CD14-positive monocyte (primary cell): ENCODE results near the gene WIZ. TPM values are rescaled to one million over a fixed set of nuclear protein-coding genes. Genes with fewer than 3 reads are reported as not detected.

Experiments used
- DNase-seq, 3 donors: peaks; one replicate each; pipeline ENCODE4 v3.0.0-alpha.2; 2011 to 2022
- H2AFZ ChIP-seq: 2 replicates; pipeline ENCODE4 v1.6.0; 2012; ENCODE audit warnings: mild to moderate bottlenecking, low read depth, low read length, inconsistent platforms; ENCODE audit not compliant: insufficient read depth, poor library complexity, severe bottlenecking
- H3K27ac ChIP-seq, 2 donors: 1 replicate in 1 of 2; 2 replicates in 1 of 2; pipeline ENCODE4 v1.5.1; 2012 to 2013; ENCODE audit warnings: low read length in 2 of 2, control low read depth in 1 of 2, inconsistent platforms in 1 of 2, low read depth in 1 of 2, mild to moderate bottlenecking in 1 of 2
- H3K27me3 ChIP-seq, 2 donors: one replicate each; pipeline versions ENCODE4 v1.6.0 to v1.6.1; 2011 to 2013; ENCODE audit warnings: low read length in 2 of 2; ENCODE audit not compliant: control insufficient read depth in 2 of 2, insufficient read depth in 2 of 2
- H3K36me3 ChIP-seq, 2 donors: replicated peaks in 1 of 2; 1 replicate in 1 of 2; 2 replicates in 1 of 2; pipeline versions ENCODE4 v1.5.1 to v1.6.1; 2012 to 2013; ENCODE audit warnings: low read length in 2 of 2, control low read depth in 1 of 2, inconsistent platforms in 1 of 2, mild to moderate bottlenecking in 1 of 2; ENCODE audit not compliant: insufficient read depth in 2 of 2, control insufficient read depth in 1 of 2
- H3K4me1 ChIP-seq, 2 donors: 1 replicate in 1 of 2; 2 replicates in 1 of 2; pipeline versions ENCODE4 v1.5.1 to v1.6.1; 2012 to 2013; ENCODE audit warnings: low read length in 2 of 2, control low read depth in 1 of 2, inconsistent platforms in 1 of 2, mild to moderate bottlenecking in 1 of 2, moderate library complexity in 1 of 2; ENCODE audit not compliant: insufficient read depth in 2 of 2, control insufficient read depth in 1 of 2
- H3K4me2 ChIP-seq: replicated peaks from 2 replicates; pipeline ENCODE3; 2012; ENCODE audit warnings: low read length, moderate library complexity, mild to moderate bottlenecking; ENCODE audit not compliant: poor library complexity, severe bottlenecking; ENCODE audit errors: extremely low read depth
- H3K4me3 ChIP-seq, 3 experiments: fragments of 200-600 bp in 1 of 3; sonication (generic) in 1 of 3; replicated peaks in 1 of 3; 1 replicate in 2 of 3; 2 replicates in 1 of 3; pipeline ENCODE4 v1.5.1; 2011 to 2013; ENCODE audit warnings: low read length in 3 of 3, mild to moderate bottlenecking in 3 of 3, control low read depth in 2 of 3, low read depth in 2 of 3, inconsistent platforms in 1 of 3, moderate library complexity in 1 of 3
- H3K79me2 ChIP-seq: 2 replicates; pipeline ENCODE4 v1.6.0; 2012; ENCODE audit warnings: mild to moderate bottlenecking, control low read depth, inconsistent platforms, low read length, moderate library complexity; ENCODE audit not compliant: insufficient read depth
- H3K9ac ChIP-seq: 2 replicates; pipeline ENCODE4 v1.6.0; 2017; ENCODE audit warnings: low read length, mild to moderate bottlenecking; ENCODE audit not compliant: insufficient read depth, poor library complexity, severe bottlenecking
- H3K9me3 ChIP-seq, 2 donors: replicated peaks in 1 of 2; 1 replicate in 1 of 2; 2 replicates in 1 of 2; pipeline versions ENCODE4 v1.5.1 to v1.6.1; 2012 to 2013; ENCODE audit warnings: low read length in 2 of 2, control low read depth in 1 of 2; ENCODE audit not compliant: control insufficient read depth in 1 of 2, insufficient read depth in 1 of 2
- H4K20me1 ChIP-seq: 2 replicates; pipeline ENCODE4 v1.6.0; 2012; ENCODE audit warnings: mild to moderate bottlenecking, low read length, control low read depth, moderate library complexity; ENCODE audit not compliant: insufficient read depth
- H3K27ac Mint-ChIP-seq, 7 donors: one replicate each; pipeline ENCODE4 v1.8.0; 2020; ENCODE audit warnings: mild to moderate bottlenecking in 7 of 7, mixed read lengths in 7 of 7, moderate library complexity in 6 of 7, inconsistent platforms in 2 of 7
- H3K27me3 Mint-ChIP-seq, 3 donors: one replicate each; pipeline ENCODE4 v1.8.0; 2021 to 2022; ENCODE audit warnings: low read depth in 3 of 3, mild to moderate bottlenecking in 3 of 3, mixed read lengths in 3 of 3, moderate library complexity in 3 of 3, inconsistent platforms in 1 of 3
- H3K36me3 Mint-ChIP-seq, 2 donors: one replicate each; pipeline ENCODE4 v1.8.0; 2020; ENCODE audit warnings: mixed read lengths in 2 of 2, inconsistent platforms in 1 of 2, mild to moderate bottlenecking in 1 of 2
- H3K4me1 Mint-ChIP-seq: one replicate; pipeline ENCODE4 v1.8.0; 2020; ENCODE audit warnings: mild to moderate bottlenecking, mixed read lengths
- H3K4me3 Mint-ChIP-seq, 2 donors: one replicate each; pipeline ENCODE4 v1.8.0; 2020; ENCODE audit warnings: mild to moderate bottlenecking in 2 of 2, mixed read lengths in 2 of 2, moderate library complexity in 1 of 2
- H3K9me3 Mint-ChIP-seq, 7 donors: one replicate each; pipeline ENCODE4 v1.8.0; 2020 to 2022; ENCODE audit warnings: mixed read lengths in 7 of 7, mild to moderate bottlenecking in 6 of 7, moderate library complexity in 6 of 7, inconsistent platforms in 2 of 7
- CTCF ChIP-seq: fragments of 200-600 bp; IDR thresholded peaks from one replicate; pipeline ENCODE4 v1.8.0; 2022; ENCODE audit warnings: antibody characterized with exemption, mild to moderate bottlenecking
- WGBS: methylation state at CpG from one replicate; pipeline ENCODE4 v1.1.5; 2013; ENCODE audit warnings: missing lambda C conversion rate; ENCODE audit not compliant: insufficient coverage; 5-methylcytosine and 5-hydroxymethylcytosine counted together
- intact Hi-C, 2 donors: fragments of 100-400 bp; cut with micrococcal nuclease; formaldehyde crosslinking; loops; one replicate each; pipeline versions ENCODE4 v1.15.0 to v1.15.1; 2023
- polyA plus RNA-seq, 3 donors: library from polyadenylated mRNA; depleted of rRNA in 1 of 3; unstranded in 2 of 3; stranded (reverse) in 1 of 3; fragments of 300-500 nt in 2 of 3; fragments of >200 nt in 1 of 3; fragmentation: Illumina TruSeq in 2 of 3; gene quantifications; 1 replicate in 2 of 3; 2 replicates in 1 of 3; pipeline ENCODE4 v1.2.3, GENCODE V29; 2012 to 2021

The WIZ gene
- polyA plus RNA-seq, 3 donors, result 0.47 to 13.7 (median 0.51) TPM

- Histone ChIP-seq H4K20me1 (peaks cover 81% of the 10 kb centered on the region), H3K27me3 (no peaks in the 10 kb centered on the region), H2AFZ (no peak overlapping the region), H3K79me2 (peaks cover 29% of the 10 kb centered on the region), H3K36me3 (peaks cover 86 to 100% of the 10 kb centered on the region in 2 donors), H3K9me3 (no peaks in the 10 kb centered on the region), H3K4me3 (no peak overlapping the region), H3K4me2 (no peak overlapping the region), H3K4me1 (no peaks in the 10 kb centered on the region), H3K9ac (no peak overlapping the region), H3K27ac (no peak overlapping the region)
- intact Hi-C loops, result no loop called here
- Mint-ChIP-seq H3K27ac (no peak overlapping the region), H3K9me3 (peaks cover 0 to 1% (median 0%) of the 10 kb centered on the region in 7 donors), H3K4me3 (no peak overlapping the region), H3K4me1 (no peaks in the 10 kb centered on the region), H3K36me3 (peaks cover 75 to 91% of the 10 kb centered on the region in 2 donors), H3K27me3 (no peaks in the 10 kb centered on the region)
- DNase-seq, result no peak
- over 99% methylated on average over 44 of the region's 50 CpGs for WGBS
- TF ChIP-seq CTCF, result no peak
These were observed 51.1 kb downstream of the WIZ start for GRCh38 chr19:15398501-15399233.

GRCh38 chr19:15397782-15398181 is 52.0 kb downstream of the WIZ start:
- no peak for DNase-seq
- no peak for TF ChIP-seq CTCF
- Mint-ChIP-seq H3K36me3 (peaks cover 76 to 91% of the 10 kb centered on the region in 2 donors), H3K9me3 (no peaks in the 10 kb centered on the region), H3K4me3 (no peak overlapping the region), H3K4me1 (no peaks in the 10 kb centered on the region), H3K27ac (peak overlapping the region in 1 of 7 donors; percentile 6), H3K27me3 (no peaks in the 10 kb centered on the region)
- no peak overlapping the region for H3K4me2 ChIP-seq
- H3K4me3 ChIP-seq, result no peak overlapping the region
- no peak overlapping the region for H2AFZ ChIP-seq
- peaks cover 20% of the 10 kb centered on the region for H3K79me2 ChIP-seq
- H3K4me1 ChIP-seq, result no peaks in the 10 kb centered on the region
- intact Hi-C loops, result no loop called here
- H3K27ac ChIP-seq, result no peak overlapping the region
- peaks cover 86 to 100% of the 10 kb centered on the region in 2 donors for H3K36me3 ChIP-seq
- 94% methylated on average over 11 of the region's 11 CpGs for WGBS
- H3K9ac ChIP-seq, result no peak overlapping the region
- no peaks in the 10 kb centered on the region for H3K27me3 ChIP-seq
- no peaks in the 10 kb centered on the region for H3K9me3 ChIP-seq
- H4K20me1 ChIP-seq, result peaks cover 81% of the 10 kb centered on the region
